ENCODE measurements around the gene TBL1X. TPM values are rescaled to one million over a fixed set of nuclear protein-coding genes. Genes with fewer than 3 reads are reported as not detected.
"Not testable (repeated sequence)": the region's sequence is repeated elsewhere in the genome, so short reads cannot be mapped to it uniquely, and the experiment has no call there.

The TBL1X gene
- total RNA-seq, 1 experiment from 2014 or later: 14.6 TPM

DNA sequence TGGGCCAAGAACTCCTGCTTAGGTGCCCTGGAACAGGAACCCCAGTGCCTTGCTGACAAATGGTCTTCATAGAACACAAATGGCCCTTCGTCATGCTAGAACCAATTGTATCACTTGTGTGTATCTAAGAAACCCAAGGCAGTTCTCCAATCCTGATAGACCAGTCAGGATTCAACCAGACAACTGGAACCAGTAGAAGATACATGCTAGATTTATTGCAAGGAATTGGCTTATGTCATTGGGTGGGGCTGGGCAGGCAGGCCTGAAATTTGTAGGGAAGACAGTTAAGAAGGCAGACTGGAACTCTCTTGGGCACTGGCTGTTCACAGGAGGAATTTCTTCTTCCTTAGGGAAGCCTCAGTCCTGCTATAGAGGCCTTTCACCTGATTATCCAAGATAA is 17.0 kb upstream of the TBL1X start:
- no TSS peak for BruUV-seq (replicated peaks)
- ChIA-PET POLR2A (no interaction called here), CTCF (no interaction called here)
- no peak overlapping the region for H3K27ac ChIP-seq (ENCODE audit: low read length)
- H3K27me3 ChIP-seq (ENCODE audit: control insufficient read depth, insufficient read depth, low read length): no peaks in the 10 kb centered on the region
- TF ChIP-seq, protein P1, sequence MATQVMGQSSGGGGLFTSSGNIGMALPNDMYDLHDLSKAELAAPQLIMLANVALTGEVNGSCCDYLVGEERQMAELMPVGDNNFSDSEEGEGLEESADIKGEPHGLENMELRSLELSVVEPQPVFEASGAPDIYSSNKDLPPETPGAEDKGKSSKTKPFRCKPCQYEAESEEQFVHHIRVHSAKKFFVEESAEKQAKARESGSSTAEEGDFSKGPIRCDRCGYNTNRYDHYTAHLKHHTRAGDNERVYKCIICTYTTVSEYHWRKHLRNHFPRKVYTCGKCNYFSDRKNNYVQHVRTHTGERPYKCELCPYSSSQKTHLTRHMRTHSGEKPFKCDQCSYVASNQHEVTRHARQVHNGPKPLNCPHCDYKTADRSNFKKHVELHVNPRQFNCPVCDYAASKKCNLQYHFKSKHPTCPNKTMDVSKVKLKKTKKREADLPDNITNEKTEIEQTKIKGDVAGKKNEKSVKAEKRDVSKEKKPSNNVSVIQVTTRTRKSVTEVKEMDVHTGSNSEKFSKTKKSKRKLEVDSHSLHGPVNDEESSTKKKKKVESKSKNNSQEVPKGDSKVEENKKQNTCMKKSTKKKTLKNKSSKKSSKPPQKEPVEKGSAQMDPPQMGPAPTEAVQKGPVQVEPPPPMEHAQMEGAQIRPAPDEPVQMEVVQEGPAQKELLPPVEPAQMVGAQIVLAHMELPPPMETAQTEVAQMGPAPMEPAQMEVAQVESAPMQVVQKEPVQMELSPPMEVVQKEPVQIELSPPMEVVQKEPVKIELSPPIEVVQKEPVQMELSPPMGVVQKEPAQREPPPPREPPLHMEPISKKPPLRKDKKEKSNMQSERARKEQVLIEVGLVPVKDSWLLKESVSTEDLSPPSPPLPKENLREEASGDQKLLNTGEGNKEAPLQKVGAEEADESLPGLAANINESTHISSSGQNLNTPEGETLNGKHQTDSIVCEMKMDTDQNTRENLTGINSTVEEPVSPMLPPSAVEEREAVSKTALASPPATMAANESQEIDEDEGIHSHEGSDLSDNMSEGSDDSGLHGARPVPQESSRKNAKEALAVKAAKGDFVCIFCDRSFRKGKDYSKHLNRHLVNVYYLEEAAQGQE (IDR thresholded peaks at IDR 0.05; ENCODE audit: insufficient read depth in 1 of 2, low read depth in 2 of 2, low read length in 1 of 2): no peak
- no peak for TF ChIP-seq SIN3A (IDR thresholded peaks at IDR 0.05; ENCODE audit: borderline replicate concordance, insufficient read depth, low read depth, low read length)
- TF ChIP-seq POLR2AphosphoS5 (IDR thresholded peaks at IDR 0.05; ENCODE audit: low read depth, low read length): no peak
- no peak for TF ChIP-seq TCF7L2 (IDR thresholded peaks at IDR 0.05; ENCODE audit: low read depth, low read length)
- TF ChIP-seq, protein P2, sequence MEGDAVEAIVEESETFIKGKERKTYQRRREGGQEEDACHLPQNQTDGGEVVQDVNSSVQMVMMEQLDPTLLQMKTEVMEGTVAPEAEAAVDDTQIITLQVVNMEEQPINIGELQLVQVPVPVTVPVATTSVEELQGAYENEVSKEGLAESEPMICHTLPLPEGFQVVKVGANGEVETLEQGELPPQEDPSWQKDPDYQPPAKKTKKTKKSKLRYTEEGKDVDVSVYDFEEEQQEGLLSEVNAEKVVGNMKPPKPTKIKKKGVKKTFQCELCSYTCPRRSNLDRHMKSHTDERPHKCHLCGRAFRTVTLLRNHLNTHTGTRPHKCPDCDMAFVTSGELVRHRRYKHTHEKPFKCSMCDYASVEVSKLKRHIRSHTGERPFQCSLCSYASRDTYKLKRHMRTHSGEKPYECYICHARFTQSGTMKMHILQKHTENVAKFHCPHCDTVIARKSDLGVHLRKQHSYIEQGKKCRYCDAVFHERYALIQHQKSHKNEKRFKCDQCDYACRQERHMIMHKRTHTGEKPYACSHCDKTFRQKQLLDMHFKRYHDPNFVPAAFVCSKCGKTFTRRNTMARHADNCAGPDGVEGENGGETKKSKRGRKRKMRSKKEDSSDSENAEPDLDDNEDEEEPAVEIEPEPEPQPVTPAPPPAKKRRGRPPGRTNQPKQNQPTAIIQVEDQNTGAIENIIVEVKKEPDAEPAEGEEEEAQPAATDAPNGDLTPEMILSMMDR (IDR thresholded peaks at IDR 0.05): no peak
- ATAC-seq: no peak
- H3K36me3 ChIP-seq (ENCODE audit: control insufficient read depth, insufficient read depth, low read length): no peaks in the 10 kb centered on the region
- no peaks in the 10 kb centered on the region for H3K9me3 ChIP-seq (ENCODE audit: control insufficient read depth, insufficient read depth, low read depth, low read length)
- no peaks in the 10 kb centered on the region for H3K4me1 ChIP-seq (ENCODE audit: control insufficient read depth, insufficient read depth, low read length)
- no peak overlapping the region for H3K4me3 ChIP-seq (ENCODE audit: low read depth in 2 of 2, low read length in 2 of 2)
- intact Hi-C loops (cut with micrococcal nuclease; ENCODE audit: unreplicated experiment) (no loop called here), in situ Hi-C loops (cut with HindIII; ENCODE audit: low pct_unique_long_range_greater_than_20kb, low sequenced_read_pairs) (no loop called here)
- no peak for DNase-seq (ENCODE audit: low read depth, low spot score)

DNA sequence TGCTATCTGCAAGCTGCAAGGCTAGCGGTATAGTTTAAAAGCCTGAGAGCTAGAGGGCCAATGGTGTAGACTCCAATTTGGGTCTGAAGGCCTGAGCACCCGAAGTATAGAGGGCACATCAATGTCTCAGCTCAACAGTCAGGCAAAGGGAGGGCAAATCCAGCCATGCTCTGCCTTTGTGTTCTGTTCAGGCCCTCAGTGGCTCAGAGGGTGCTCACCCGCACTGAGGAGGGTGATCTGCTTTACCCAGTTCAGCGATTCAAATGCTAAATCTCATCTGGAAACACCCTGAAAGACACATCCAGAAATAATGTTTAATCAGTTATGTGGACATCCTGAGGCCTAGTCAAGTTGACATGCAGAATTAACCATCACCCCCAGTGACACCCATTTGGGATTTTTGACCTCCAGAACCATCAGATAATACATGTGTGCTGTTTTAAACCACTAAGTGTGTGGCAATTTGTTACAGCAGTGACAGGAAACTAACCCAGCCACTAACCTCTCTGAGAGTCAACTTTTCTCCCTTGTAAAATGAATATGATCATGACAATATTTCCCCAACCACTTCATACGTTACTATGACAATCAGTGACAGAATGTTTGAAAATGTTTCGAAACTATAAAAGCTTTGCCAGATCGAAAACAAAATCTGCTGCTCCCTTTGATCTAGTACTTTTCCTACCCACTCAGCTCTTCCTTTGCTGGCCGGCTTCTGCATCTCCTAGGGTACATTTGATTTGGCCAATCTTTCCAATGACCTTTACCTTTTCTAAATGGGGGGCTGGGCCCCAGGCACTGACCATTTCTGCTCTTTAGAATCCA is 8.4 kb upstream of the TBL1X start:
- intact Hi-C loops (cut with micrococcal nuclease; ENCODE audit: unreplicated experiment): no loop called here
- H3K4me1 ChIP-seq (ENCODE audit: control insufficient read depth, insufficient read depth, low read length): no peaks in the 10 kb centered on the region; the same call in 1 of the 2 replicates
- DNase-seq (ENCODE audit: low read depth, low spot score) (no peak), ATAC-seq (no peak)
- H3K27me3 ChIP-seq (ENCODE audit: control insufficient read depth, insufficient read depth, low read length): no peaks in the 10 kb centered on the region
- no peak overlapping the region for H3K27ac ChIP-seq (ENCODE audit: low read length)
- no peaks in the 10 kb centered on the region for H3K9me3 ChIP-seq (ENCODE audit: control insufficient read depth, insufficient read depth, low read depth, low read length)
- in situ Hi-C loops (cut with HindIII; ENCODE audit: low pct_unique_long_range_greater_than_20kb, low sequenced_read_pairs): no loop called here
- no peak overlapping the region for H3K4me3 ChIP-seq (ENCODE audit: low read depth in 2 of 2, low read length in 2 of 2)
- TF ChIP-seq POLR2AphosphoS5 (IDR thresholded peaks at IDR 0.05; ENCODE audit: low read depth, low read length): no peak
- no peak for TF ChIP-seq TCF7L2 (IDR thresholded peaks at IDR 0.05; ENCODE audit: low read depth, low read length)
- TF ChIP-seq, protein P1 (IDR thresholded peaks at IDR 0.05; ENCODE audit: insufficient read depth in 1 of 2, low read depth in 2 of 2, low read length in 1 of 2): no peak
- TF ChIP-seq, protein P2 (IDR thresholded peaks at IDR 0.05): no peak
- no peak for TF ChIP-seq SIN3A (IDR thresholded peaks at IDR 0.05; ENCODE audit: borderline replicate concordance, insufficient read depth, low read depth, low read length)
- ChIA-PET POLR2A (no interaction called here), CTCF (no interaction called here)
- H3K36me3 ChIP-seq (ENCODE audit: control insufficient read depth, insufficient read depth, low read length): no peaks in the 10 kb centered on the region
- BruUV-seq (replicated peaks): no TSS peak

DNA sequence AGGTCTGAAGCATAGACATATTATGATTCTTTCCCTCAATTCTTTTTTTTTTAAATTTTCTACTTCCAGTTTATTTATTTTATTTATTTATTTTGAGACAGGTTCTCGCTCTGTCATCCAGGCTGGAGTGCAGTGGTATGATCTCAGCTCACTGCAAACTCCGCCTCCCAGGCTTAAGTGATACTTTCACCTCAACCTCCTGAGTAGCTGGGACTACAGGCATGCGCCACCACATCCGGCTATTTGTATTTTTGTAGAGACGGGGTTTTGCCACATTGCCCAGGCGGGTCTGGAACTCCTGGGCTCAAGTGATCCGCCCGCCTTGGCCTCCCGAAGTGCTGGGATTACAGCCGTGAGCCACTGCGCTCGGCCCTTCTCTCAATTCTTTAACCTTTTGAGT is 6.8 kb upstream of the TBL1X start:
- ATAC-seq; intact Hi-C loops (cut with micrococcal nuclease; ENCODE audit: unreplicated experiment); H3K4me1 ChIP-seq (ENCODE audit: control insufficient read depth, insufficient read depth, low read length); DNase-seq (ENCODE audit: low read depth, low spot score); H3K27me3 ChIP-seq (ENCODE audit: control insufficient read depth, insufficient read depth, low read length); H3K36me3 ChIP-seq (ENCODE audit: control insufficient read depth, insufficient read depth, low read length); BruUV-seq (replicated peaks); H3K4me3 ChIP-seq (ENCODE audit: low read depth in 2 of 2, low read length in 2 of 2); H3K9me3 ChIP-seq (ENCODE audit: control insufficient read depth, insufficient read depth, low read depth, low read length); CTCF ChIA-PET; POLR2A ChIA-PET; in situ Hi-C loops (cut with HindIII; ENCODE audit: low pct_unique_long_range_greater_than_20kb, low sequenced_read_pairs); H3K27ac ChIP-seq (ENCODE audit: low read length): not testable (repeated sequence)
